ENCODE results near the gene EXD3. TPM values are rescaled to one million over a fixed set of nuclear protein-coding genes. Genes with fewer than 3 reads are reported as not detected.

The EXD3 gene
- total RNA-seq, 1 donor from 2014 or later = 19.5 TPM

GRCh38 chr9:137397675-137398423, 25.1 kb downstream of the EXD3 start:
- TF ChIP-seq, protein P1, sequence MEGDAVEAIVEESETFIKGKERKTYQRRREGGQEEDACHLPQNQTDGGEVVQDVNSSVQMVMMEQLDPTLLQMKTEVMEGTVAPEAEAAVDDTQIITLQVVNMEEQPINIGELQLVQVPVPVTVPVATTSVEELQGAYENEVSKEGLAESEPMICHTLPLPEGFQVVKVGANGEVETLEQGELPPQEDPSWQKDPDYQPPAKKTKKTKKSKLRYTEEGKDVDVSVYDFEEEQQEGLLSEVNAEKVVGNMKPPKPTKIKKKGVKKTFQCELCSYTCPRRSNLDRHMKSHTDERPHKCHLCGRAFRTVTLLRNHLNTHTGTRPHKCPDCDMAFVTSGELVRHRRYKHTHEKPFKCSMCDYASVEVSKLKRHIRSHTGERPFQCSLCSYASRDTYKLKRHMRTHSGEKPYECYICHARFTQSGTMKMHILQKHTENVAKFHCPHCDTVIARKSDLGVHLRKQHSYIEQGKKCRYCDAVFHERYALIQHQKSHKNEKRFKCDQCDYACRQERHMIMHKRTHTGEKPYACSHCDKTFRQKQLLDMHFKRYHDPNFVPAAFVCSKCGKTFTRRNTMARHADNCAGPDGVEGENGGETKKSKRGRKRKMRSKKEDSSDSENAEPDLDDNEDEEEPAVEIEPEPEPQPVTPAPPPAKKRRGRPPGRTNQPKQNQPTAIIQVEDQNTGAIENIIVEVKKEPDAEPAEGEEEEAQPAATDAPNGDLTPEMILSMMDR (conservative IDR thresholded peaks at IDR 0.05) = no peak
- no peak for DNase-seq (ENCODE audit: extremely low spot score, unreplicated experiment)
- H3K36me3 Mint-ChIP-seq = peaks cover 23% of the 10 kb centered on the region
- peaks cover 4% of the 10 kb centered on the region for H3K4me1 Mint-ChIP-seq (ENCODE audit: unreplicated experiment)
- H3K27ac Mint-ChIP-seq = no peak overlapping the region
- H3K9me3 Mint-ChIP-seq = no peaks in the 10 kb centered on the region
- no peaks in the 10 kb centered on the region for H3K27me3 Mint-ChIP-seq
- H3K4me3 Mint-ChIP-seq = no peak overlapping the region

DNA sequence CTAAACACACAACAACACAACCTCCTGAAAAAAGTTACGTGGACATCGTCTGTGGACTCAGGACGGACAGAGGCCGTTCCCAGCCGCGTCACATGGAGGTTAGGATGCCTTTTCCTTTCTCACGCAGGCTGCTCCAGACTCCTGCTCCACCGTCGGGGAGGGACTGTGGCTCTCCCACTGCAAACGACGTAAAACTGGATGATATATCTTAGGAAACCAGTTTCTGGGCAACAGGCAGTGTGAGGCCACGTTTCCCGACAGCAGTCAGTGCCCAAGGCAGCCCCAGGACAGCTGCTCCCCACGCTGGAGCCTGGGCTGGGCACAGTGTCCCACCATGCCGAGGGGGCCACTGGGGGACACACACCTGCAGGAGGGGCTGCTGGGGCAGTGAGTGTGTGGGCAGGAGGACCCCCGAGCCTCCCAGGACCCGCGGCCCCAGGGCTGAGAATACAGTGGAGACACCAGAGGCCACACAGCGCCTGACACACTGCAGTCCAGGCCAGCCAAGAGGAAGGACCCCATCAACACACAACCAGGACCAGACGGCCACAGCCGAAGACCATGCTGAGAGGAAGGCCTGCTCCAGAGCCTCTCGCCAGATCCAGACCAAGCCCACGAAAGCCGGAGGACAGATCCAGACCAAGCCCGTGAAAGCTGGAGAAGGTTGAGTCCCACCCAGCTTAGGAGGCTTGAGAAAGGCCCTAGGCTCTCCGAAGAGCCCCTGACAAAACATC, 26.2 kb downstream of the EXD3 start:
- no peak for DNase-seq (ENCODE audit: extremely low spot score, unreplicated experiment)
- Mint-ChIP-seq H3K27ac (no peak overlapping the region), H3K4me3 (no peak overlapping the region), H3K4me1 (ENCODE audit: unreplicated experiment) (peaks cover 4% of the 10 kb centered on the region), H3K27me3 (no peaks in the 10 kb centered on the region), H3K36me3 (peaks cover 15% of the 10 kb centered on the region), H3K9me3 (no peaks in the 10 kb centered on the region)
- TF ChIP-seq, protein P1 (conservative IDR thresholded peaks at IDR 0.05) = no peak

- peaks cover 4% of the 10 kb centered on the region for H3K4me1 Mint-ChIP-seq (ENCODE audit: unreplicated experiment)
- TF ChIP-seq, protein P1 (conservative IDR thresholded peaks at IDR 0.05) = no peak
- H3K27ac Mint-ChIP-seq = no peak overlapping the region
- no peak for DNase-seq (ENCODE audit: extremely low spot score, unreplicated experiment)
- no peak overlapping the region for H3K4me3 Mint-ChIP-seq
- peaks cover 15% of the 10 kb centered on the region for H3K36me3 Mint-ChIP-seq
- no peaks in the 10 kb centered on the region for H3K27me3 Mint-ChIP-seq
- no peaks in the 10 kb centered on the region for H3K9me3 Mint-ChIP-seq
Measured at GRCh38 chr9:137396227-137396626, 26.7 kb downstream of the EXD3 start.

DNA sequence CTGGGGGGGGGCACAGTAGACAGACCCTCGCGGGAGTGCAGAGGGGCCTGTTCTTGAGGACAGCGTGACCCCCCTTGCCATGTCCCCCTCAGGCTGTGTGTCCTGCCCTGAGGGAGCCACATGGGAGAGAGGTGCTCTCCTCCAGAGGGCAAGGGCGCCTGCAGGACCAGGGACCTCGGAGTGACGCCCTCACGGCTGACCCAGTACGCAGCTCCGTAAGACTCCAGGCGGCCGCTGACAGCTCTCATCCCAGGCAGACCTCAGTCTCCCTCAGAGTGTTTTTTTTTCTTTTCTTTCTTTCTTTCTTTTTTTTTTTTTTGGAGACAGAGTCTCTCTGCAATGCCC, 27.3 kb downstream of the EXD3 start:
- Mint-ChIP-seq H3K4me3 (no peak overlapping the region), H3K27me3 (no peaks in the 10 kb centered on the region), H3K4me1 (ENCODE audit: unreplicated experiment) (peaks cover 4% of the 10 kb centered on the region), H3K9me3 (no peaks in the 10 kb centered on the region), H3K36me3 (peaks cover 15% of the 10 kb centered on the region), H3K27ac (no peak overlapping the region)
- TF ChIP-seq, protein P1 (conservative IDR thresholded peaks at IDR 0.05) = no peak
- DNase-seq (ENCODE audit: extremely low spot score, unreplicated experiment) = no peak

DNA sequence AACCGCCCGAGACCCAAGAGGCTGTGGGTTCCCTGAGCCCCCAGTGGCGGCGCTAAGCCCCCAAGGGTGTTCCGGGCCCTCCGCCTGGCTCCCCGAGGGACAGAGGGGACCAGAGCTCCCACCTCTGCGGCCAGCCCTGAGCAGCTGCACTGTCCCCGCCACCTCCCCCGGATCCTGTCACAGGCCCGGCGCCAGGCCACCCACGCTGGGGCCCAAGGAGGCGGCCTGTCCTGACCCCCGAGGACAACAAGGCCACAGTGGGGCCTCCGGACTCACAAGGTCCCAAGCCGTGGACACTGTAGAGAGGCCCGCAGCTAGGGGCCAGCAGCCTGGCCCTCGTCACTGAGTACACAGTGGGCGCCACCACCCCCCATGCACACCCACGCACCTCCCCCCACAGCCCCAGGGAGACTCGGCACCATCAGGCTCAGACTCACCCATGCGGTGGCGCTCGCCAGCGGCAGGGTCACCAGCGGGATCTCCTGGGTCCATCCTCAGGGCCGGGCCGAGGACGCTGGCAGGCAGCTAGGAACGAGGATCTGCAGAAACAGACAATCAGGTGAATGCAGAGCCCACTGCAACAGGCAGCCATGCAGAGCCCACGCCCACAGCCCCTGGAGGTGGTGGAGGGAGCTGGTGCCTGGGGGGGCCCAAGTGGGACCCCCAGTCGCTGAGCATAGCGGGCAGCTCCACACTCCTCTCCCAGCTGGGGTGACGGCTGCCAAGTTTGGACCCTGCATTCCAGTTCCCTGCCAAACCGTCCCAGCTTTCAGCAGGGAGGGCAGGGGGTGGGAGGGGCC, 27.9 kb downstream of the EXD3 start:
- Mint-ChIP-seq H3K4me1 (ENCODE audit: unreplicated experiment) (peaks cover 7% of the 10 kb centered on the region), H3K27me3 (no peaks in the 10 kb centered on the region), H3K9me3 (no peaks in the 10 kb centered on the region), H3K36me3 (peaks cover 15% of the 10 kb centered on the region), H3K27ac (no peak overlapping the region), H3K4me3 (no peak overlapping the region)
- TF ChIP-seq, protein P1 (conservative IDR thresholded peaks at IDR 0.05) = no peak
- DNase-seq (ENCODE audit: extremely low spot score, unreplicated experiment) = no peak
